ENCODE data around the gene SEC23IP.
"Not testable (repeated sequence)": the region's sequence is repeated elsewhere in the genome, so short reads cannot be mapped to it uniquely, and the experiment has no call there.

SEC23IP gene

DNA sequence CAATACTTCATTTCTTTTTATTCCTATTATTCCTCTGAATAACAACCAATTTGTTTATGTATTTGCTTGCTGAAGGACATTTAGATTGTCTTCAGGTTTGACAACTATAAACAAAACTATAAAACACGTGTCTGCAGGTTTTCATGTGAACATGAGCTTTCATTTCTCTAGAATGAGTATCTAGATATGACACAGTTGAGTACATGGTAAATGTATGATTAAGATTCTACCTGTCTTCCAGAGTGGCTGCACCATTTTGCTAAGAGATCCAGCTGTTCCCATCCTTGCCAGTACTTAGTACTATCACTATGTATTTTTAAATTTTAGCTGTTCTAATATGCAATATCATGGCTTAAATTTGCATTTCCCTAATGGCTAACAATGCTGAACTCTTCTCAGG lies 30.0 kb upstream of the SEC23IP start:
- Histone ChIP-seq H3K4me1 (ENCODE audit: insufficient read depth, low read length) (peaks cover 10% of the 10 kb centered on the region; the same call in 1 of the 2 replicates), H3K4me3 (ENCODE audit: low read length) (no peak overlapping the region), H3K9me3 (ENCODE audit: insufficient read depth, low read depth, low read length) (peaks cover 6% of the 10 kb centered on the region; the same call in 1 of the 2 replicates), H3K27ac (ENCODE audit: low read depth, low read length) (no peak overlapping the region), H3K9ac (ENCODE audit: low read depth, low read length) (no peak overlapping the region), H3K36me3 (ENCODE audit: insufficient read depth, low read length) (peaks cover 27% of the 10 kb centered on the region), H3K27me3 (ENCODE audit: insufficient read depth, low read length) (no peaks in the 10 kb centered on the region)
- 100% methylated on average over 1 of the region's 1 CpG for WGBS

DNA sequence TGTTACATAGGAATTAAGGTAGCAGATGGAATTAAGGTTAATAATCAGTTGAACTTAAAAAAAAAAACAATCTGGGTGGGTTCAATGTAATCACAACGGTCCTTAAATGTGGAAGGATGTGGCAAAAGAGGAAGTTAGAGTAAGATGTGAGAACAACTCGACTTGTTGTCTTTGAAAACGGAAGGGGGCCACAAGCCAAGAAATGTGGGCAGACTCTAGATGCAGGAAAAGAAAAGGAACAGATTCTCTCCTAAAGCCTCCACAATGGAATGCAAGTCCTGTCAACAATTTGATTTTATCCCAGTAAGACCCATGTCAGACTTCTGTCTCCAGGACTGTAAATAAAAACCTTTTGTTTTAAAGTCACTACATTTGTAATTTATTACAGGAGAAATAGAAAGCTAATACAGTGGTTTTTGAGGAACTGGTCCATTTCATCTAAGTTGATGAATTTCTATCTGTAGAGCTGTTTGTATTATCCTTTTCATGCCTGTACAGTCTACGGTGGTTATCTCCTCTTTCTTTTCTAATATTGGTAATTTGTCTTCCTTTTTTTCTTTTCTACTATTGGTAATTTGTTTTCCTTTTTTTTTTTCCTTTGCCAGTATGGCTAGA lies 28.5 kb upstream of the SEC23IP start:
- Histone ChIP-seq H3K4me3 (ENCODE audit: low read length) (no peak overlapping the region), H3K27me3 (ENCODE audit: insufficient read depth, low read length) (no peaks in the 10 kb centered on the region), H3K9me3 (ENCODE audit: insufficient read depth, low read depth, low read length) (peaks cover 6% of the 10 kb centered on the region; the same call in 1 of the 2 replicates), H3K36me3 (ENCODE audit: insufficient read depth, low read length) (peaks cover 11% of the 10 kb centered on the region), H3K9ac (ENCODE audit: low read depth, low read length) (no peak overlapping the region), H3K27ac (ENCODE audit: low read depth, low read length) (no peak overlapping the region), H3K4me1 (ENCODE audit: insufficient read depth, low read length) (peaks cover 10% of the 10 kb centered on the region; the same call in 1 of the 2 replicates)
- WGBS, result 94% methylated on average over 2 of the region's 4 CpGs

DNA sequence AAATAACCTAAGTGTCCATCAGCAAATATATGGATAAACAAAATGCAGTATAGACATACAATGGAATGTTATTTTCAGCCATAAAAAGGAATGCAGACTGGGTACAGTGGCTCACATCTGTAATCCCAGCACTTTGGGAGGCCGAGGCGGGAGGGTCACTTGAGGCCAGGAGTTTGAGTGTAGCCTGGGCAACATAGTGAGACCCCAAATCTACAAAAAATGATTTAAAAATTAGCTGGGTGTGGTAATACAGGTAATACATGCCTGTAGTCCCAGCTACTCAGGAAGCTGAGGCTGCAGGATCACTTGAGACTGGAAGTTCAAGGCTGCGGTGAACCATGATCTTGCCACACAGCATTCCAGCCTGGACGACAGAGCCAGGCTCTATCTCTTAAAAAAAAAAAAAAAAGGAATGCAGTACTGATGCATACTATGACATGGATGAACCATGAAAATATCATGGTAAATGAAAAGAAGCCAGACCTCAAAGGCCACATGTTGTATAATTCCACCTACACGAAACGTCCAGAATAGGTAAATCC lies 26.8 kb upstream of the SEC23IP start:
- no peak overlapping the region for H3K9ac ChIP-seq (ENCODE audit: low read depth, low read length)
- no peak overlapping the region for H3K4me3 ChIP-seq (ENCODE audit: low read length)
- peaks cover 19% of the 10 kb centered on the region for H3K4me1 ChIP-seq (ENCODE audit: insufficient read depth, low read length)
- WGBS, result 95% methylated on average over 6 of the region's 6 CpGs
- peaks cover 10% of the 10 kb centered on the region for H3K36me3 ChIP-seq (ENCODE audit: insufficient read depth, low read length)
- H3K9me3 ChIP-seq (ENCODE audit: insufficient read depth, low read depth, low read length), result peaks cover 6% of the 10 kb centered on the region; the same call in 1 of the 2 replicates
- H3K27ac ChIP-seq (ENCODE audit: low read depth, low read length), result no peak overlapping the region
- H3K27me3 ChIP-seq (ENCODE audit: insufficient read depth, low read length), result no peaks in the 10 kb centered on the region

DNA sequence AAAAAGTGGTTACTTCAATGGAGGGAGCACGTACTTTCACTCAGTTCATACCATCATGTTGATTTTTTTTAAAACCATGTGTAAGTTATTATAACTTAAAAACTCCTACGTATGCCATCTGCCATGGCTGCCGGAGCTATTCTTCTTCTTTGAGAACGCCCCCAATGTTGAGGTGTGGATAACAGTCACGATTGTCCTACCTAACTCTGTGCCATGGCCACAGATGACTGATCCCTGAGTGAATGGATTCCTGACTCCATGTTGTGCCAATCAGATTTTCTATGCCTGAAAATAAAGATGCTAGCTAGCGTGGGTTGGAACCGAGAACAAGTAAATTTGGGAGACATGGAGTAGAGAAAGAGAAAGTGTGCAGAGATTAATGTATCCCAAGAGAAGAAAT lies 25.2 kb upstream of the SEC23IP start:
- peaks cover 18% of the 10 kb centered on the region for H3K4me1 ChIP-seq (ENCODE audit: insufficient read depth, low read length)
- H3K27ac ChIP-seq (ENCODE audit: low read depth, low read length), result no peak overlapping the region
- H3K9me3 ChIP-seq (ENCODE audit: insufficient read depth, low read depth, low read length), result peaks cover 6% of the 10 kb centered on the region; the same call in 1 of the 2 replicates
- peaks cover 10% of the 10 kb centered on the region for H3K36me3 ChIP-seq (ENCODE audit: insufficient read depth, low read length)
- WGBS, result 92% methylated on average over 6 of the region's 7 CpGs
- H3K4me3 ChIP-seq (ENCODE audit: low read length), result no peak overlapping the region
- no peak overlapping the region for H3K9ac ChIP-seq (ENCODE audit: low read depth, low read length)
- H3K27me3 ChIP-seq (ENCODE audit: insufficient read depth, low read length), result no peaks in the 10 kb centered on the region

DNA sequence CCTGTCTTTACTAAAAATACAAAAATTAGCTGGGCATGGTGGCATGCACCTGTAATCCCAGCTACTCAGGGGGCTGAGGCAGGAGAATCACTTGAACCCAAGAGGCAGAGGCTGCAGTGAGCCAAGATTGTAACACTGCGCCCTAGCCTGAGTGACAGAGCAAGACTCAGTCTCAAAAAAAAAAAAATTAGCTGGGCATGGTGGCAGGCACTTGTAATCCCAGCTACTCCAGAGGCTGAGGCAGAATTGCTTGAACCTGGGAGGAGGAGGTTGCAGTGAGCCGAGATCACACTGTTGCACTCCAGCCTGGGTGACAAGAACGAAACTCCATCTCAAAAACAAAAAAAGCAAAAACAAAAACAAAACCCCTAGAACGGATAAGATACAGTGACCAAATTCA lies 23.1 kb upstream of the SEC23IP start:
- H3K27me3 ChIP-seq (ENCODE audit: insufficient read depth, low read length); H3K9me3 ChIP-seq (ENCODE audit: insufficient read depth, low read depth, low read length); H3K9ac ChIP-seq (ENCODE audit: low read depth, low read length); H3K27ac ChIP-seq (ENCODE audit: low read depth, low read length): not testable (repeated sequence)
- Histone ChIP-seq H3K4me1 (ENCODE audit: insufficient read depth, low read length) (peaks cover 26% of the 10 kb centered on the region), H3K4me3 (ENCODE audit: low read length) (0 out of 2 replicates have a peak overlapping the region, but pooled peaks have one; percentile 15), H3K36me3 (ENCODE audit: insufficient read depth, low read length) (peaks cover 10% of the 10 kb centered on the region)
- WGBS, result 87% methylated on average over 4 of the region's 4 CpGs

DNA sequence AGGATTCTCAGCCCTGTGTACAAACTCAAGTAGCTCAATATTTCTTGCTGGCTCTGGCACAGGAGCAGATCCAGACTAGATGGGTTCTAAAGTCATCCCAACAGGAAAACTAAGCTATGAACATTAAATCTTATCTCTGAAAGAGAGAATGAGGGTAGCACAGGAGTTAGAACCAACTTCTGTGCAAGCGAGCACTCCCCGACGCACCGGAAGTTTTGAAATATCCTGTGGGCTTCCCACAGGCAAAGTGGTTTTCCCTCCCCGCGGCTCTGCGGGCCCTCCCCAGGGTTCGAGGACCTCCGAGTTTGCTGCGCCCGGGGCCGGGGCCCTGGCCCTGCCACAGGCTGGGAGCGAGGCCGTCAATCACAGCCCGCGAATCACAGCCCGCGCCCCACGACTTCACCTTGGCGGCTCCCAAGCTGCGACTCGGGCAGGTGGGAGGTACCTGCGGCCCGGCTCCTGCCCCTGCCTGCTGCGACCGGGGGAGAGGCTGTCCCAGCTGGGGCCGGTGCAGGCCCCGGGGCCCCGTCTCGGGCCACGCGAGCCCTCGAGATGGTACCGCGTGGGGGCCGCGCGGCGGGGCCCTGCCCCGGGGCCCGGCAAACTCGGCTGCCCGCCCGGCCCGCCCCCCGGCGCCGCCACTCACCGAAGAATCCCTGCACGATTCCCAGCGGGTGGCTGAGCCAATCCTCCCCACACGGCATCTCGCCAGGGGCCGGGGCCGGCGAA lies 20.5 kb upstream of the SEC23IP start:
- Histone ChIP-seq H3K4me1 (ENCODE audit: insufficient read depth, low read length) (peaks cover 26% of the 10 kb centered on the region), H3K27me3 (ENCODE audit: insufficient read depth, low read length) (peaks cover 3% of the 10 kb centered on the region; the same call in 1 of the 2 replicates)
- WGBS, result under 1% methylated on average over 54 of the region's 56 CpGs

DNA sequence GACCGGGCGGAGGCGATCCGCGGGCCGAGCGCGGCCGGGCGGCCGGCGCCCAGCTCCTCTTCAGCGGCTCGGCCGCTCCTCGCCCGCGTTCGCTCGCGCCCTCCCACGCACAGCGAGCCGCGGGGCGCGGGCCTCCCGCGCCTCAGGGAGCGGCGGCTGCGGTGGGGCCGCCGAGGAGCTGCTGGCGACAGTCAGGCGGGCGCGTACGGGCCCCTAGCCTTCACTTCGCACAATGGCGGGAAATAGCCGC lies 20.0 kb upstream of the SEC23IP start, which contains the start of gene MCMBP:
TSS of gene MCMBP (minus strand) at position 234 of the 250 bp plus-strand sequence. CDS start 259 bp downstream, outside the sequence.
- peaks cover 3% of the 10 kb centered on the region; the same call in 1 of the 2 replicates for H3K27me3 ChIP-seq (ENCODE audit: insufficient read depth, low read length)
- H3K36me3 ChIP-seq (ENCODE audit: insufficient read depth, low read length), result no peaks in the 10 kb centered on the region
- WGBS, result under 1% methylated on average over 42 of the region's 42 CpGs
- peak within 1 kb of the TSS; percentile 61 for H3K27ac ChIP-seq (ENCODE audit: low read depth, low read length)
- H3K9ac ChIP-seq (ENCODE audit: low read depth, low read length), result peak within 1 kb of the TSS; percentile 98
- peak within 1 kb of the TSS; percentile 100 for H3K4me3 ChIP-seq (ENCODE audit: low read length)
- H3K4me1 ChIP-seq (ENCODE audit: insufficient read depth, low read length), result peaks cover 26% of the 10 kb centered on the region
- no peaks in the 10 kb centered on the region for H3K9me3 ChIP-seq (ENCODE audit: insufficient read depth, low read depth, low read length)

More for the DNA sequence above, 20.5 kb upstream of the SEC23IP start:
- H3K9me3 ChIP-seq (ENCODE audit: insufficient read depth, low read depth, low read length), result no peaks in the 10 kb centered on the region
- H3K4me3 ChIP-seq (ENCODE audit: low read length), result peak overlapping the region; percentile 100
- no peaks in the 10 kb centered on the region for H3K36me3 ChIP-seq (ENCODE audit: insufficient read depth, low read length)
- peak overlapping the region; percentile 98 for H3K9ac ChIP-seq (ENCODE audit: low read depth, low read length)
- H3K27ac ChIP-seq (ENCODE audit: low read depth, low read length), result peak overlapping the region; percentile 61; the same call in 1 of the 2 replicates

DNA sequence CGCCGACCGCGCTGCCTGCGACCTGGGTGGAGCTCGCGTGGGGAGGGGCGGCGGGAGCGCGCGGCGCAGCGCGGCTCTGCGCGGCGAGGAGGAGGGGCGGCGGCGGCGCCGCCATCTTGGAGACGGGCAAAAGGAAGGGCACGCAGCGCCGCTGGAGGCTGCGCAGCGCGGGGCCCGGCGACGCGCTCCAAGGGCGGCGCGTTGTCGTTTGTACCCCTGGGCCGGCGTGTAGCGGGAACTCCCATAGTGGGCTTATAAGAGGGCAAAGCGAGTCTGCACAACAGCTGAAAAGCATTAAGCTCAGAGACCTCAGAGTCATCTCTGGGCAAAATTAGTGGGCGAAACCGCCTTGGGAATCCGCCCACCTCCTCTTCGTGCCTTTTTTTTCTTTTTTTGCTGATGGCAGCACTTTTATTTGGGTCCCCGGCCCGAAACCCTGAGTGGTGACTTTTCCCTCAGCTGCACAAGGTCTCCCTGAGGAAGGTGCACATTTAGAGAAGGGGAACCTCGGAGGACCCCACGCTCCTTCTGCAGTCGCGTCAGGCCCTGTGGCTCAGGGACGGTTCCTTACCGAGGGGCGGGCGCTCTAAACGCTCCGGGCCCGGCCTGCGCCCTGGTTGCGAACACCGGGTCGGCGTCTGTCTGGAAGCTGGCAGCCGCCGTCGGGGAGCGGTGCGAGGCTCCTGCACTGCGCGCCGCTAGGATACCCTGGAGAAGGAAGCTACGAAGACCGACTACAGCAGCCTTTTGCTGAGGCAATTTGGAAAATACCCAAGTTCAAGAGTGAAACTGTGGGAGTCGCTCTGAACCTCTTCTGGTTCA lies 19.5 kb upstream of the SEC23IP start:
- no peaks in the 10 kb centered on the region for H3K9me3 ChIP-seq (ENCODE audit: insufficient read depth, low read depth, low read length)
- H3K27ac ChIP-seq (ENCODE audit: low read depth, low read length), result peak overlapping the region; percentile 61
- H3K4me1 ChIP-seq (ENCODE audit: insufficient read depth, low read length), result peaks cover 26% of the 10 kb centered on the region
- peak overlapping the region; percentile 100 for H3K4me3 ChIP-seq (ENCODE audit: low read length)
- peaks cover 3% of the 10 kb centered on the region; the same call in 1 of the 2 replicates for H3K27me3 ChIP-seq (ENCODE audit: insufficient read depth, low read length)
- no peaks in the 10 kb centered on the region for H3K36me3 ChIP-seq (ENCODE audit: insufficient read depth, low read length)
- peak overlapping the region; percentile 98 for H3K9ac ChIP-seq (ENCODE audit: low read depth, low read length)
- 2% methylated on average over 75 of the region's 75 CpGs for WGBS

DNA sequence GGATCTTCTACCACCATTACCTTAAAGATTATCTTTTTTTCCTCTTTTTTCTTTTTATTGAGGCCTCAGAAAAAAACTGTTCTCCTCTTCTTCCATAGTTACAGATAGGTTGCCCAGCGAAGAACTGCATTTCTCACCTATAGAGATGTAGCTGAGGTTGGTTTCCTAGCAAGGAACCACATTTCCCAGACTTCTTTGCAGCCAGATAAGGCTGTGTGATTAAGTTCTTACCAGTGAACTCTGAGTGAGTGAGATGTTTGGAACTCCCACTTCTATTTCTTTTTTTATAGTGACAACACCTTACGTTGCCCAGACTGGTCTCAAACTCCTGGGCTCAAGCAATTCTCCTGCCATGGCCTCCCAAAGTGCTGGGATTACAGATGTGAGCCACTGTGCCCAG lies 14.0 kb upstream of the SEC23IP start:
- no peak overlapping the region for H3K4me3 ChIP-seq (ENCODE audit: low read length)
- 78% methylated on average over 2 of the region's 2 CpGs for WGBS
- H3K9ac ChIP-seq (ENCODE audit: low read depth, low read length), result no peak overlapping the region
- H3K9me3 ChIP-seq (ENCODE audit: insufficient read depth, low read depth, low read length), result no peaks in the 10 kb centered on the region
- peaks cover 3% of the 10 kb centered on the region; the same call in 1 of the 2 replicates for H3K27me3 ChIP-seq (ENCODE audit: insufficient read depth, low read length)
- peaks cover 7% of the 10 kb centered on the region; the same call in 1 of the 2 replicates for H3K4me1 ChIP-seq (ENCODE audit: insufficient read depth, low read length)
- H3K27ac ChIP-seq (ENCODE audit: low read depth, low read length), result no peak overlapping the region
- H3K36me3 ChIP-seq (ENCODE audit: insufficient read depth, low read length), result no peaks in the 10 kb centered on the region

DNA sequence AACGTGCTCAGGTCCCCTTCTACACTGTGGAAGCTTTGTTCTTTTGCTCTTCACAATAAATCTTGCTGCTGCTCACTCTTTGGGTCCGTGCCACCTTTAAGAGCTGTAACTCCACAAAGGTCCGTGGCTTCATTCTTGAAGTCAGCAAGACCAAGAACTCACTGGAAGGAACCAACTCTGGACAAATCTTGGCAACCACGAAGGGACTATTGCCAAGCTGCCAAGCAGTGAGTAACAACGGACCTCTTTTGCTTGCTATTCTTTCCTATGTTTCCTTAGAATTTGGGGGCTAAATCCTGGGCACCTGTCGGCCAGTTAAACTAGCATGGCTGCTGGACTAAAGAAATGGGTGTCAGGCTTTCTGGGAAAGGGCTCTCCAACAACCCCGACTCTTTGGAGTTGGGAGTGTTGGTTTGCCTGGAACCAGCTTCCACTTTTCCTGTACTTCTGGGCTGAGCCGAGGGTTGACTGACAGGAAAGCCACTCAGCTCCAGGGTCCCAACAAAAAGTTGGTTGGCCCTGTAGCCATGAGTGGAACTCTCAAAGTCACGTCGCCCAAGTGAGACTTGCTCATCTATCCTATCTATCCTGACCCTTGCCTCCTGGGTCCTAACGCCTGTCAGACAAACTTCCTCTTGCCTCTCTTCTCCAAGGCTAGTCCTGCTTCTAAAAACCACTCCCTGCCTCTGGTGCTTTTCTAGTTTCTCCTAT lies 8.5 kb upstream of the SEC23IP start:
- 80% methylated on average over 11 of the region's 11 CpGs for WGBS
- not testable (repeated sequence) for H3K9me3 ChIP-seq (ENCODE audit: insufficient read depth, low read depth, low read length); H3K4me3 ChIP-seq (ENCODE audit: low read length); H3K27ac ChIP-seq (ENCODE audit: low read depth, low read length); H3K9ac ChIP-seq (ENCODE audit: low read depth, low read length); H3K36me3 ChIP-seq (ENCODE audit: insufficient read depth, low read length); H3K27me3 ChIP-seq (ENCODE audit: insufficient read depth, low read length); H3K4me1 ChIP-seq (ENCODE audit: insufficient read depth, low read length)

Measured in HUES64 (cell line).